Naive thymus-derived CD4-positive, alpha-beta T cell (primary cell): ENCODE measurements around the gene NUTM2A. TPM values are rescaled to one million over a fixed set of nuclear protein-coding genes. Genes with fewer than 3 reads are reported as not detected.
"Not testable (repeated sequence)": the region's sequence is repeated elsewhere in the genome, so short reads cannot be mapped to it uniquely, and the experiment has no call there.

Source experiments
- ATAC-seq: fragments of 150-1000 bp; cut with Tn5 transposase; 2 replicates; pipeline ENCODE4 v1.10.0; 2021; ENCODE audit warnings: mild to moderate bottlenecking, moderate library complexity
- CTCF ChIA-PET: fragments of 350-600 bp; sonication (Branson Sonifier 250); formaldehyde crosslinking; loops from one replicate; lab custom pipeline; 2021; ENCODE audit warnings: antibody characterized with exemption; lab: Charles Lee
- POLR2A ChIA-PET: fragments of 350-600 bp; sonication (Branson Sonifier 250); formaldehyde crosslinking; loops from one replicate; lab custom pipeline; 2021; ENCODE audit warnings: antibody characterized with exemption, inconsistent platforms; lab: Charles Lee
- DNase-seq, 9 donors: peaks; one replicate each; pipeline versions ENCODE4 v3.0.0 to v3.0.0-alpha.2; 2020 to 2022; ENCODE audit warnings: mixed read lengths in 1 of 9
- H3K27ac ChIP-seq: one replicate; pipeline ENCODE4 v1.7.0; 2013; ENCODE audit warnings: mild to moderate bottlenecking, low read depth, low read length, moderate library complexity
- H3K27me3 ChIP-seq, 2 donors: one replicate each; pipeline ENCODE4 v1.7.0; 2013; ENCODE audit warnings: low read length in 2 of 2, mild to moderate bottlenecking in 2 of 2, moderate library complexity in 2 of 2; ENCODE audit not compliant: control insufficient read depth in 2 of 2, insufficient read depth in 2 of 2
- H3K36me3 ChIP-seq, 3 experiments: 1 replicate in 2 of 3; 2 replicates in 1 of 3; pipeline ENCODE4 v1.7.0; 2013; ENCODE audit warnings: low read length in 3 of 3, mild to moderate bottlenecking in 3 of 3, moderate library complexity in 1 of 3; ENCODE audit not compliant: insufficient read depth in 3 of 3, control insufficient read depth in 2 of 3
- H3K4me1 ChIP-seq, 2 donors: one replicate each; pipeline ENCODE4 v1.7.0; 2013; ENCODE audit warnings: low read length in 2 of 2, mild to moderate bottlenecking in 2 of 2, moderate library complexity in 1 of 2; ENCODE audit not compliant: control insufficient read depth in 2 of 2, insufficient read depth in 2 of 2
- H3K4me3 ChIP-seq: 2 replicates; pipeline ENCODE4 v1.7.0; 2013; ENCODE audit warnings: mild to moderate bottlenecking, low read length
- H3K9me3 ChIP-seq, 3 experiments: 1 replicate in 2 of 3; 2 replicates in 1 of 3; pipeline ENCODE4 v1.7.0; 2013; ENCODE audit warnings: low read length in 3 of 3; ENCODE audit not compliant: control insufficient read depth in 2 of 3
- H3K27ac Mint-ChIP-seq, 9 donors: one replicate each; pipeline ENCODE4 v1.8.0; 2020 to 2022; ENCODE audit warnings: mixed read lengths in 9 of 9, mild to moderate bottlenecking in 8 of 9, moderate library complexity in 5 of 9, inconsistent platforms in 2 of 9
- H3K27me3 Mint-ChIP-seq, 5 donors: one replicate each; pipeline ENCODE4 v1.8.0; 2021 to 2022; ENCODE audit warnings: mixed read lengths in 5 of 5, mild to moderate bottlenecking in 1 of 5
- H3K36me3 Mint-ChIP-seq, 5 donors: one replicate each; pipeline ENCODE4 v1.8.0; 2020 to 2022; ENCODE audit warnings: mixed read lengths in 5 of 5, mild to moderate bottlenecking in 3 of 5, inconsistent platforms in 1 of 5
- H3K4me1 Mint-ChIP-seq, 7 donors: one replicate each; pipeline ENCODE4 v1.8.0; 2020 to 2022; ENCODE audit warnings: mixed read lengths in 7 of 7, mild to moderate bottlenecking in 3 of 7, inconsistent platforms in 1 of 7
- H3K4me3 Mint-ChIP-seq, 10 donors: one replicate each; pipeline ENCODE4 v1.8.0; 2020 to 2022; ENCODE audit warnings: mild to moderate bottlenecking in 10 of 10, mixed read lengths in 10 of 10, moderate library complexity in 6 of 10, inconsistent platforms in 2 of 10
- H3K9me3 Mint-ChIP-seq, 11 donors: one replicate each; pipeline ENCODE4 v1.8.0; 2020 to 2022; ENCODE audit warnings: mixed read lengths in 11 of 11, mild to moderate bottlenecking in 4 of 11, inconsistent platforms in 1 of 11, moderate library complexity in 1 of 11
- intact Hi-C, 2 donors: fragments of 100-400 bp; cut with micrococcal nuclease; formaldehyde crosslinking; loops; one replicate each; pipeline ENCODE4 v1.15.1; 2023
- polyA plus RNA-seq, 2 donors: library from polyadenylated mRNA; unstranded; fragments of 300-500 nt; fragmentation: Illumina TruSeq; gene quantifications; one replicate each; pipeline ENCODE4 v1.2.3, GENCODE V29; 2021
- total RNA-seq, 6 experiments: library from RNA in 5 of 6; stranded (reverse) in 5 of 6; gene quantifications; 1 replicate in 5 of 6; 2 replicates in 1 of 6; pipeline ENCODE4 v1.2.3 and lab custom pipeline; 2021 to 2026

NUTM2A gene
- total and polyA plus RNA-seq, 7 experiments from 2014 or later = 0.13 to 1.9 (median 1.5) TPM; not detected in 2

GRCh38 chr10:87219370-87219769, 5.9 kb upstream of the NUTM2A start:
- POLR2A ChIA-PET, H3K9me3 Mint-ChIP-seq: not testable (repeated sequence)

GRCh38 chr10:87222789-87223188, 2.5 kb upstream of the NUTM2A start:
- H3K27ac ChIP-seq, H3K4me3 Mint-ChIP-seq, CTCF ChIA-PET, H3K4me1 Mint-ChIP-seq, POLR2A ChIA-PET, ATAC-seq, H3K36me3 Mint-ChIP-seq, H3K9me3 Mint-ChIP-seq, H3K9me3 ChIP-seq, H3K4me3 ChIP-seq, H3K4me1 ChIP-seq, H3K27me3 ChIP-seq, H3K27ac Mint-ChIP-seq, DNase-seq, intact Hi-C loops, H3K36me3 ChIP-seq, H3K27me3 Mint-ChIP-seq: not testable (repeated sequence)

More at GRCh38 chr10:87219370-87219769, 5.9 kb upstream of the NUTM2A start:
- CTCF ChIA-PET, intact Hi-C loops, H3K4me3 Mint-ChIP-seq, DNase-seq, H3K36me3 ChIP-seq, H3K27ac ChIP-seq, H3K9me3 ChIP-seq, H3K4me1 ChIP-seq, H3K36me3 Mint-ChIP-seq, H3K27ac Mint-ChIP-seq, H3K4me3 ChIP-seq, H3K27me3 Mint-ChIP-seq, H3K27me3 ChIP-seq: not testable (repeated sequence)
- H3K4me1 Mint-ChIP-seq = peaks cover 0 to 13% (median 0%) of the 10 kb centered on the region in 7 donors
- peak; percentile 64 for ATAC-seq

- H3K4me3 ChIP-seq, H3K27me3 ChIP-seq, DNase-seq, CTCF ChIA-PET, H3K27ac Mint-ChIP-seq, H3K4me1 ChIP-seq, intact Hi-C loops, H3K9me3 ChIP-seq, H3K4me3 Mint-ChIP-seq, H3K27ac ChIP-seq, POLR2A ChIA-PET, H3K36me3 ChIP-seq, H3K27me3 Mint-ChIP-seq, H3K4me1 Mint-ChIP-seq, H3K9me3 Mint-ChIP-seq, ATAC-seq, H3K36me3 Mint-ChIP-seq: not testable (repeated sequence)
Measured at GRCh38 chr10:87228247-87228646, 3.0 kb downstream of the NUTM2A start.

- H3K4me1 ChIP-seq, CTCF ChIA-PET, H3K36me3 Mint-ChIP-seq, H3K4me3 ChIP-seq, H3K36me3 ChIP-seq, POLR2A ChIA-PET, H3K27me3 Mint-ChIP-seq, H3K27ac Mint-ChIP-seq, DNase-seq, H3K27ac ChIP-seq, H3K9me3 ChIP-seq, H3K4me1 Mint-ChIP-seq, ATAC-seq, intact Hi-C loops, H3K4me3 Mint-ChIP-seq, H3K9me3 Mint-ChIP-seq, H3K27me3 ChIP-seq: not testable (repeated sequence)
Measured at GRCh38 chr10:87229211-87229610, 4.0 kb downstream of the NUTM2A start.

GRCh38 chr10:87234854-87235253, 9.6 kb downstream of the NUTM2A start:
- H3K27me3 Mint-ChIP-seq, H3K36me3 ChIP-seq, intact Hi-C loops, H3K36me3 Mint-ChIP-seq, CTCF ChIA-PET, H3K9me3 ChIP-seq, H3K4me3 ChIP-seq, H3K27ac ChIP-seq, H3K4me1 ChIP-seq, H3K4me3 Mint-ChIP-seq, DNase-seq, H3K4me1 Mint-ChIP-seq, H3K27ac Mint-ChIP-seq, POLR2A ChIA-PET, H3K9me3 Mint-ChIP-seq, ATAC-seq, H3K27me3 ChIP-seq: not testable (repeated sequence)

- H3K4me1 ChIP-seq, ATAC-seq, POLR2A ChIA-PET, CTCF ChIA-PET, H3K9me3 Mint-ChIP-seq, H3K27me3 Mint-ChIP-seq, DNase-seq, H3K4me3 Mint-ChIP-seq, H3K4me3 ChIP-seq, H3K9me3 ChIP-seq, H3K4me1 Mint-ChIP-seq, H3K27ac Mint-ChIP-seq, intact Hi-C loops, H3K27me3 ChIP-seq, H3K36me3 ChIP-seq, H3K27ac ChIP-seq, H3K36me3 Mint-ChIP-seq: not testable (repeated sequence)
Measured at GRCh38 chr10:87237244-87237643, 12.0 kb downstream of the NUTM2A start.

- H3K9me3 Mint-ChIP-seq, intact Hi-C loops, CTCF ChIA-PET, H3K4me1 ChIP-seq, DNase-seq, H3K27ac Mint-ChIP-seq, POLR2A ChIA-PET, H3K9me3 ChIP-seq, H3K36me3 Mint-ChIP-seq, H3K36me3 ChIP-seq, ATAC-seq, H3K4me3 ChIP-seq, H3K27me3 ChIP-seq, H3K4me1 Mint-ChIP-seq, H3K27ac ChIP-seq, H3K27me3 Mint-ChIP-seq, H3K4me3 Mint-ChIP-seq: not testable (repeated sequence)
Measured at GRCh38 chr10:87239346-87239808, 14.1 kb downstream of the NUTM2A start.
